NCI-H128 (cell line): ENCODE data around the gene ZACN.
"Not testable (repeated sequence)": the region's sequence is repeated elsewhere in the genome, so short reads cannot be mapped to it uniquely, and the experiment has no call there.

Experiments
- DNase-seq: peaks from one replicate; lab custom pipeline; 2025; ENCODE audit not compliant: unreplicated experiment; lab: John Stamatoyannopoulos, UW

The ZACN gene

GRCh38 chr17:76078860-76079534 is at the start of gene ZACN:
Gene ZACN (plus strand): TSS chr17:76079182. CDS start chr17:76079265, 83 bp downstream.
- DNase-seq, result no peak

GRCh38 chr17:76032073-76032779 is 46.8 kb upstream of the ZACN start:
- DNase-seq, result no peak

DNA sequence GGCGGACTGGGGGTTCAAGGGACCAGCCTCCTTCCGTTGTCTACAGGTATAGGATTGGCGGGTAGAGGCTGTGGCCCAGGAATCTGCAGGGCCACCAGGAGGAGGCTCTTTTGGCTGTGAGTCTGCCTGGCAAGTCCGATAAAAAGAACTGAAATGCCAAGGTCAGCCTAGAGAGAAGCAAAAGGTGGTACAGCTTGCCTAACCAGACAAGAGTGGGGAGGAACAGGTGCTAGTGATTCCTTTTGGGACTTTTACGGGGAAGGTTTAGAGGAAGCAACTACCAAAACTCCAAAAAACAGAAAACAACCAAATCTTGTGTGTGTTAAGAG is 46.2 kb upstream of the ZACN start:
- no peak for DNase-seq

- DNase-seq, result no peak
Measured at GRCh38 chr17:76033139-76033538, 45.8 kb upstream of the ZACN start.

DNA sequence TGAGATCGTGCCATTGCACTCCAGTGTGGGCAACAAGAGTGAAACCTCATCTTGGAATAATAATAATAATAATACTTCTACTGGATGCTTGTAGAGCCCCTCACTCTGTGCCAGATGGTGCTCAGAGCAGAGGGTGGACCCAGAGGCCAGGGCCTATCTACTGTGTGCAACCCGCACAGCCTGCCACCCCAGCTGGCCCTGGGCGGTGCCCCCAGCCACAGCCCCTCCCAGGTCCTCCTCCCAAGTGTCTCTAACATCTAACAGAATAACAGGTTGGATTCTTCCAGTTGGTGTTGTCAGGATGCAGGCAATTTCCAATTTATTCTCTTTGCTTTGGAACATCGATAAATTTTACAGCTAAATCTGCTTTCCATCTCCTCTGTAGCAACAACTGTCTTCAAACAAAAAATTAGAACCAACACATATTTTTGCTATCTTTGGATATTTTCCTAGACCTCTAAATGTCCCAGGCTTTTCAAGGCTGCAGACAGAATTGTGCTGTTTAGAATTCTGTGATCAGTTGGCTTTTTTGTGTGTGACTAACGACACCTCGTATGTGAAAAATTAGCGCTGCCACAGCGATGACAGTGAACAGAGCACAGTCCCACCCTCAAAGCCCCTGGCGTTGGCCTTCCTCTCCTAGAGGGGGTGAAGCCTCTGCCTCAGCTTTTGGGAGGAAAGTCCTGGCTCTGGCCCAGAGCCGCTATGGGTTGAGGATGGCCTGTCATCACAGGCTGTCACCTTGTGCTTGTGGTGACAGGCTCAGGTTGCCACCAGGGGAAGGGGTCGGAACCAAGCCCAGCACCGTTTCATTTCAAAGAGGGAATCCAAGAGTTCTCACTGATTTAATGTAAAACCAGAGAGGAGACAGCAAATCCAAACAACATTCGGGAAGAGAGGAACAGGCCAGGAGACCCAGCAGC is 44.3 kb upstream of the ZACN start:
- no peak for DNase-seq

- DNase-seq, result no peak
Measured at GRCh38 chr17:76036497-76037261, 42.3 kb upstream of the ZACN start.

GRCh38 chr17:76038050-76038449 is 40.9 kb upstream of the ZACN start:
- DNase-seq, result no peak

- DNase-seq, result no peak
Measured at GRCh38 chr17:76039121-76039520, 39.9 kb upstream of the ZACN start.

DNA sequence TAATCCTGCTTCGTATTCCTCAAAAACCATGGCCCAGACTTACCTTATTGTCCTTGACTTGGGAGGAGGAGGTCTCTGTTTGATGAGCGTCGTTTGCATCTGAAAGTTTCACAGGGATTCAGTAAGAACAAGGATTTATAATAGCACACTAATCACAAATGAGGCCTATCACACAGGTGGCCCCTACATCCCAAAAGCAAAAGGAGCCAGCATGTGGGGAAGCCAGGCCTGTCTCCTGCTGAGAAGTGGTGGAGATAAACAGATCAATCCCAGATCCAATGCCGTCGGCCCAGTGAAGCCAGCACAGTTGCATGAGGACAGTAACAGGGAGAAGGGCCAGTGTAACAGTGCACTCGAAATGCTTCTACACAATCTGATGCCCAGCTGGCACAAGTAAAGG is 38.6 kb upstream of the ZACN start:
- DNase-seq, result no peak

DNA sequence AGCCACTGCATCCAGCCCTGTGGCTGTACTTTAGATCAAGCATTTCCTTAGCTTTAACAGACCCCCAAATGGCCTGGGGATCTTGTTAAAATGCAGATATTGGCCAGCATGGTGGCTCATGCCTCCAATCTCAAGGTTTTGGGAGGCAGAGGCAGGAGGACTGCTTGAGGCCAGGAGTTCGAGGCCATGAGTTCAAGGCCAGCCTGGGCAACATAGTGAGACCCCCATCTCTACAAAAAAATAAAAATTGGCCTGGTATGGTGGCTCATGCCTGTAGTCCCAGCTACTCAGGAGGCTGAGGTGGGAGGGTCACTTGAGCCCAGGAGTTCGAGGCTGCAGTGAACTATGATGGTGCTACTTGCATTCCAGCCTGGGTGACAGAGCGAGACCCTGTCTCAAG is 36.1 kb upstream of the ZACN start:
- not testable (repeated sequence) for DNase-seq

- DNase-seq, result not testable (repeated sequence)
Measured at GRCh38 chr17:76044475-76045007, 34.4 kb upstream of the ZACN start.

DNA sequence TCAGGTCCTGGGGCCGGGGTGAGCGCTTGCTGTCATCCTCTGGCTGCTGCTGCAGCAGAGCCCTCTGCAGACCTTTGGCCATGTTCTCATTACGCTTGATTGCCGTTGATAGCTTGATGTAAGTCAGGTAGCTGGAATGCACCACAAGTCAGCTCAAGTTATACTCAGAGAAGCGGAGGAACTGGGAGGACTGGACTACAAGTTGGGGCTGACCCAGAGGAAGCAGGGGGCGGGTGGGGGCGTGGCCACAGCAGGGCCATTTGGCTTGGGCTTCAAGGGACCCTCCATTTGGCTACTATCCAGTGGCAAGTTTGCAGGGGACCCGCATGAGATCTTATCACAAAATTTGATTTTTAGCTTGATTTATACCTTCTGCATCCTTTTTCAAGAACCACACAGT is 32.9 kb upstream of the ZACN start:
- no peak for DNase-seq

DNA sequence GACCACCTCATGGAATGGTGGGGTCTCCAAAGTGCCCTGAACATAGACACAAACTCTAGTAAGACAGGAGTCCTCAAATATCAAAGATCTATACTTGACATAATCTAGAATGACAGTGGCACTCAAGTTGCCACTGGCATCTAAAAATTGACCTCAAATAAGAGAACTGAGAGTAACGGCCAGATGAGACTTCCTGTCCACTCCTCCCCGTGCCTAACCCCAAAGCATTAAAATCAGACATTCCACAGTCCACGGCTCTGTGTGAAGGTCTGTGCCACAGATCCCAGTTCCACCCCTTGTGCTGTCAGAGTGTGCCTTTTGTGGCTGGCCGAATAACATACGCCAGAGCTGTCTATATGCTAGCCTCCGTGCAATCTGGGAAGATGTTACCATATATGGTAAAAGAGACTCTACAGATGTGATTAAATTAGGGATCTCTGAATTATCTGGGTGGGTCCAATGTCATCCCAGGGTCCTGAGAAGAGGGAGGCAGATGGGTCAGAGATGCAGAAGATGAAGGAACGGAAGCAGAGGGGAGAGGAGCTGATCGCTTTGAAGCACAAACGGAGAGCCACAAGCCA is 30.9 kb upstream of the ZACN start:
- no peak for DNase-seq

- no peak for DNase-seq
Measured at GRCh38 chr17:76048711-76049110, 30.3 kb upstream of the ZACN start.

DNA sequence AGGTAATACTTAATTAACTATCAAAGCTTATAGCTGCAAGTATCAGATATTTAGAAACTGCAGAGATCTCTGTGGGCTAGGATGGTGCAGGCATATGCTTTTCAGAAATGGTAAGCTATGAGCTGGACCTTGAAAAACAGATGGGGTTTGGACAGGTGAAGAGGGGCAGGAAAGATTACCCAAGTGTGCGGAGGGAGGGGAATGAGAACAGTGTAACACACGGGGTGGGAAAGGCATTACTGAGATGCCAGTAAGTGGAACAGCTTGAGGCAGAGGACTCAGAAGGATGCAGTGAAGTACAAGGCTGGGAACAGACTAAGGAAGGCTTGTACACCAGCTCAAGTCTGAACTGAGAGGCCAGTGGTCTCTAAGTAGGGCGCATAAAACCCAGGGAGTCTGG is 29.7 kb upstream of the ZACN start:
- no peak for DNase-seq

DNA sequence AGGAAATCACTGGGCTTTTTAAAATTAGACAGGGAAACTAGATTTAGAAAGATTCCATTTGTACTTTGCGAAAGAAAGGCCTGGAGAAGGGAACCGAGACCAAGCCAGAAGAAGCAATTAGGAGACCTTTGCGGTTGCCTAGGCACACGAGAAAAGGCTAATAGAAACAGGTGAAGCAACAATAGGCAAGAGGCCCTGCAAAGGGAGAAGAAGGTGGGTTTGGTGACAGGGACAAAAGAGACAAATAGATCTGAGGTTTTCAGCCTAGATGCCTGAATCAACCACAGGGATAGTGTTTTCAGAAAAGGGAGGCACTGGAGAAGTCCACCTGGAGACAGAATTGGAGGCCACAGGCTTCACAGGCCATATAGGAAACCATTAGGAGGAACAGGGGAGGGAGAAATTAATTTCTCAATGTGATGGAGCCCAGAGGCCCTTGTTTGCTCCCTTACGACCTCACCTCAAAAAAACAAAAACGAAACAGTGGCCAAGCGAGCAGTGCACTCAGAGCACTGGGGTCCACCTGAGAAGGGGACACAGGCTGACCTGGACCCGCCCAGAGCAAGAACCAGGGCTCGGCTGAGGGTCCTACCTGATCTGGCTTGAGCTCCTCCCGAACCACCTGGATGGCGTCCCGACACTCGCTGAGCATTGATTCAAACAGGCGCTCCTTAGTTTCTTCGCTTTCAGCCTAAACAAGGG is 29.0 kb upstream of the ZACN start:
- DNase-seq, result no peak

DNA sequence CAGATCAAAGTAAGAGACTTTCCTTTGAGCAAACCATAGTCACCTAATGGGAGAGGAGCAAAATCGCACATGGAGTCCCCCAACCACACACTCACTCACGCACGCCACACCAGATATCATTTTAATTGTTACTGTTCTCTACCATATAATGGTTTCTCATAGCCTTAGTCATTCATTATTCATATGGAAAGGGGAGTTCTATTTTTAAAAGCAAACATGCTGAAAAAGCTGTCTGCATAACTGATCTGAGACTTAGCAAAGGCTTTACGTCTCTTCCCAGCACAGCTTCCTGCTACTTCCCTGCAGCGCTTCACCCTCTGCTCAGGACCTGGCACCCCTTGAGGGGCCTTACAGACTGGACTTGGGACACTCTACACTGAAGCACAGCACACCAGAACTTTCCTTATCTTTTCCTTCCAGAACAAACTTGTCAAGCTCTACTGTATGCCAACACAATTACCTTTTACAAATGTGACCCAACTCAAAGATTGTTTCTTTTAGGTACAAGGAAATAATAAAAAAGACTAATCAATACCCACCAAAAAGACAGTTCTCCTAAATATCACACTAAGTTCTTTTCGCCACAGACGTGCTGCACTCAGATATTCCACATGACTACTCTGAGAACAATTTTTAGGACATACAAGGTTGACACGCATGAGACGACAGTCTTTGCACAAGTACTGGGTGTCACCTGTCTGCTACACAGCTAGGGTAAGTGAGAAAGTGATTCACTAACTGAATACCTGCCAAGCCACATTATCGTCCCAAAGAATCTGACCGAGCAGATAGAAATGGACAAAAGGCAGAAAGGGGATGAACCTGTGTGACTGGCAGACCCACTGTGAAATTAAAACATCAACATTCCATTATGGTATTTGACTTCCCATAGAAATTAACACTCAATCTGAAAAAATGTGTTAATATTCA is 28.2 kb upstream of the ZACN start:
- no peak for DNase-seq

DNA sequence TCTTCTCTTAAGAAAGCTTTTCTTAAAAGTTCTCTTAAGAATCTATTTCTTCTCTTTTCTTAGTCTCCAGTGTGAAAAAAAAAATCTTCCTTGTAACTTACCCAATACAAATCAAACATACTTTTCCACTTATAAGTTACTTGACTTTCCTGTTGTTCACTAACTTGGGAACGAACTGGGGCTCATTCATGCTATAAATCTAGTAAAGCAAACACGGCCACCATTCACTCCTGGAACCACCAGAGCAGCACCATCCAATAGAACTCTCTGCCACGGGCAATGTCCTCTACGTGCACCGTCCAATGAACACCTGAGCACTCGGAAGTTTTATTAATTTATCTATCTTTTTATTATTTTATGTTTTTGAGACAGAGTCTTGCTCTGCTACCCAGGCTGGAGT is 27.4 kb upstream of the ZACN start:
- no peak for DNase-seq
